ENCODE results near the gene DUXA.

DNA sequence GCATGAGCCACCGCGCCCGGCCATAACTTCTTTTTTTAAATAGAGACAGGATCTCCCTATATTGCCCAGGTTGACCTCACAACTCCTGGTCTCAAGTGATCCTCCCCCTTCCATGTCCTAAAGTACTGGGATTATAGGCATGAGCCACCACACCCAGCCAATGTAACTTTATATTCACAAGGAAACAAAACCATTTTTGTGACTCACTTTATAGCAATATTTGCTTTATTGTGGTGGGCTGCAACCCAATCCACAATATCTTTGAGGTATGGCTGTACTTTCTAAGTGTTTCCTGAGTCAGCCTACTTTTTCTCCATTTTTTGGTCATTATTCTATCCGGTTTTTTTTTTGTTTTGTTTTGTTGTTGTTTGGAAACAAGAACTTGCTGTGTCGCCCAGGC is 14.4 kb downstream of the DUXA start:
- TF ChIP-seq CTCF (IDR thresholded peaks at IDR 0.05) (no peak), ZSCAN20 (CRISPR knock-in tag; IDR thresholded peaks at IDR 0.05) (no peak), ESRRA (IDR thresholded peaks at IDR 0.05; ENCODE audit: borderline replicate concordance, low read length) (no peak), SMC3 (IDR thresholded peaks at IDR 0.05) (no peak)
- TF ChIP-seq, protein P1, sequence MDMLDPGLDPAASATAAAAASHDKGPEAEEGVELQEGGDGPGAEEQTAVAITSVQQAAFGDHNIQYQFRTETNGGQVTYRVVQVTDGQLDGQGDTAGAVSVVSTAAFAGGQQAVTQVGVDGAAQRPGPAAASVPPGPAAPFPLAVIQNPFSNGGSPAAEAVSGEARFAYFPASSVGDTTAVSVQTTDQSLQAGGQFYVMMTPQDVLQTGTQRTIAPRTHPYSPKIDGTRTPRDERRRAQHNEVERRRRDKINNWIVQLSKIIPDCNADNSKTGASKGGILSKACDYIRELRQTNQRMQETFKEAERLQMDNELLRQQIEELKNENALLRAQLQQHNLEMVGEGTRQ (IDR thresholded peaks at IDR 0.05): no peak

Measured in A549 (cell line).